Esophagus muscularis mucosa (tissue), 3 donors: ENCODE results near the gene ZBTB7B.

ENCODE experiments used
- POLR2A ChIP-seq: fragments of 450-650 bp; IDR thresholded peaks from one replicate; pipeline ENCODE4 v1.6.1; 2017; ENCODE audit warnings: antibody characterized with exemption, moderate library complexity, mild to moderate bottlenecking, low read depth
- TF ChIP-seq, protein P1 (sequence below), 3 experiments: fragments of 200-600 bp in 2 of 3; fragments of 450-650 bp in 1 of 3; sonication (generic) in 2 of 3; IDR thresholded peaks; one replicate each; pipeline ENCODE4 v1.5.1; 2017 to 2019; ENCODE audit warnings: antibody characterized with exemption in 3 of 3, mild to moderate bottlenecking in 2 of 3, moderate library complexity in 1 of 3

- TF ChIP-seq, protein P1, sequence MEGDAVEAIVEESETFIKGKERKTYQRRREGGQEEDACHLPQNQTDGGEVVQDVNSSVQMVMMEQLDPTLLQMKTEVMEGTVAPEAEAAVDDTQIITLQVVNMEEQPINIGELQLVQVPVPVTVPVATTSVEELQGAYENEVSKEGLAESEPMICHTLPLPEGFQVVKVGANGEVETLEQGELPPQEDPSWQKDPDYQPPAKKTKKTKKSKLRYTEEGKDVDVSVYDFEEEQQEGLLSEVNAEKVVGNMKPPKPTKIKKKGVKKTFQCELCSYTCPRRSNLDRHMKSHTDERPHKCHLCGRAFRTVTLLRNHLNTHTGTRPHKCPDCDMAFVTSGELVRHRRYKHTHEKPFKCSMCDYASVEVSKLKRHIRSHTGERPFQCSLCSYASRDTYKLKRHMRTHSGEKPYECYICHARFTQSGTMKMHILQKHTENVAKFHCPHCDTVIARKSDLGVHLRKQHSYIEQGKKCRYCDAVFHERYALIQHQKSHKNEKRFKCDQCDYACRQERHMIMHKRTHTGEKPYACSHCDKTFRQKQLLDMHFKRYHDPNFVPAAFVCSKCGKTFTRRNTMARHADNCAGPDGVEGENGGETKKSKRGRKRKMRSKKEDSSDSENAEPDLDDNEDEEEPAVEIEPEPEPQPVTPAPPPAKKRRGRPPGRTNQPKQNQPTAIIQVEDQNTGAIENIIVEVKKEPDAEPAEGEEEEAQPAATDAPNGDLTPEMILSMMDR (IDR thresholded peaks at IDR 0.05) = no peak
- TF ChIP-seq POLR2A = no peak
These were observed at the start of gene ZBTB7B for GRCh38 chr1:155002464-155003226.
